ENCODE measurements around the gene STAB2.

Gene STAB2

DNA sequence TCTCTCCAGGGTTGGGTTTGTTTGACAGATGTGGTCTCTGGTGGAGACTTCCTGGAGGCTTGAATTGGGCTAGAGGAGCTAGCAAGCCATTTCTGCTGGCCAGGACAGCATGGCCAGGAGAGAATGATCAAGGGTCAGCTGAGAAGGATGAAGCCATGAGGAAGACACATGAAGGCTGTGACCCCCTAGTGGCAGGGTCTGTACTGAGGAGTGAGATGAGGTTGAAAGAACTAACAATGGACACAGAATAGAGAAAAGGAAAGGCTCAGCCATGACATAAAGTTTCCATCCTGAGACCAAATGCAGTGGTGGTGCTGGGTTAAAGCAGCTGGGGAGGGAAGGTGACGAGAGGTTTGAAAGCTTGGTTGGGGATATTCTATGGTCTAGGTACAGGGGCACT lies 164.1 kb downstream of the STAB2 start:
- DNase-seq = no peak

DNA sequence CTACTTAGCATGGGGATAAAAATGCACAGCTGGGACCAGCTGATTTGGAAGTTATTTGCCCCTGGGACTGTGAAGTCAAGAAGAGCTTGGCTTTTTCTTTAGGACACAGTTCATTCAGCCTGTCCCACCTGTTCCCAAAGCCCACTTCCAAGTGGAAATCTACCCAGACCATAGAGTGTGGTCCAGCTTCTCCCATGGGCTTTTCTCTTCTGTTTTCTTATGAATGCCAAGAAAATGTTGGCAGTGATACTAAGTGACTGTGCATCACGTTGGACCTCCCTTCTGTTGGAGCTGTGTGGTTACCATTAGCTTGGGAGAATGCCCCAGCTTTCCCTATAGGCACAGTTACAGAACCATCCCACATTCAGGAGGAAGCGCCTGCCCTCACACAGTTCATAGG lies 164.5 kb downstream of the STAB2 start:
- no peak for DNase-seq

DNA sequence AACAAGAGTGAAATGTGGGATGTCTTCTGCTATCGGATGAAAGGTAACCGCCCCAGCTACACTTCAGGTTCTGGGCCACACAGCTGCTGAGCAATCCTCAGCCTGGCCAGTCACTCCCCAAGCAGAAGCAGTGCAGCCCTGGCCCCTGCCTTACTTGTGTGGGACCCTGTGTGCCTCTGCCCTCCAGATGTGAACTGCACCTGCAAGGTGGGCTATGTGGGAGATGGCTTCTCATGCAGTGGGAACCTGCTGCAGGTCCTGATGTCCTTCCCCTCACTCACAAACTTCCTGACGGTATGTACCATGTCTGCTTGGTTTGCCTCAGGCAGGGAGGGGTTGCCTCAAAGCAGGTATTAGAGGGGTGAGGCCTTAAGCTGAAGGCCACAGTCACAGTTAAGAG lies 168.4 kb downstream of the STAB2 start:
- DNase-seq = no peak

DNA sequence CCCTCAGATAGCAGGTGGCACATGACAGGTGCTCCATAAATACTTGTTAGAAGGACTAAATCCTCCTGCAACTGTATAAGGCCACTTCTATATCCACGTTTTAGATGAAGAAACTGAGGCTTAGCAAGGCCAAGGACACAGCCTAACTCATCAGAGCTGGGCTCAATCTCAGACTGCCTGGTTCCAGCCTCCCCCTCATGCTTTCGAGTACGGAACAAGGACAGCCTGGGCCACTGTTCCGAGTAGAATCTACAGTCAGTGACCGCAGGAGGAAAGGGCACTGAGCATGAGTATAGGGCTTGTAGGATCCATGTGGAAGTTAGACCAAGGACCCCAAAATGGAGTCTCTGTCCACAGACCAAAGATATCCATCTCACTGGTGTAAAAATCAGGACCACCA lies 169.4 kb downstream of the STAB2 start:
- DNase-seq = no peak

DNA sequence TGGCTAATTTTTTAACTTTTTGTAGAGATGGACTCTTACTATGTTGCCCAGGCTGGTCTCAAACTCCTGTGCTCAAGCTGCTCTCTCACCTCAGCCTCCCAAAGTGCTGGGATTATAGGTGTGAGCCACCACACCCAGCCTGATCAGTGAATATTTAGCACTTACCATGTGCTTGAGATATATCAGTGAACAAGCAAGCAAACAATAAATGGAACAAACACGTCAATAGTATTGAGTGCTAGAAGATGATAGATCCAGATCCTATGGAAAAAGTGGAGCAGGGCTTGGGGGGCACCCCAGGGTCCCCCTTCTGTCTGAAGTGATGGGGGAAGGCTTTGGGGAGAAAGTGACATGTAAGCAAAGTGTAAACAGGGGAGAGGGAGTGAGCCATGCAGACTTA lies 170.2 kb downstream of the STAB2 start:
- no peak for DNase-seq

DNA sequence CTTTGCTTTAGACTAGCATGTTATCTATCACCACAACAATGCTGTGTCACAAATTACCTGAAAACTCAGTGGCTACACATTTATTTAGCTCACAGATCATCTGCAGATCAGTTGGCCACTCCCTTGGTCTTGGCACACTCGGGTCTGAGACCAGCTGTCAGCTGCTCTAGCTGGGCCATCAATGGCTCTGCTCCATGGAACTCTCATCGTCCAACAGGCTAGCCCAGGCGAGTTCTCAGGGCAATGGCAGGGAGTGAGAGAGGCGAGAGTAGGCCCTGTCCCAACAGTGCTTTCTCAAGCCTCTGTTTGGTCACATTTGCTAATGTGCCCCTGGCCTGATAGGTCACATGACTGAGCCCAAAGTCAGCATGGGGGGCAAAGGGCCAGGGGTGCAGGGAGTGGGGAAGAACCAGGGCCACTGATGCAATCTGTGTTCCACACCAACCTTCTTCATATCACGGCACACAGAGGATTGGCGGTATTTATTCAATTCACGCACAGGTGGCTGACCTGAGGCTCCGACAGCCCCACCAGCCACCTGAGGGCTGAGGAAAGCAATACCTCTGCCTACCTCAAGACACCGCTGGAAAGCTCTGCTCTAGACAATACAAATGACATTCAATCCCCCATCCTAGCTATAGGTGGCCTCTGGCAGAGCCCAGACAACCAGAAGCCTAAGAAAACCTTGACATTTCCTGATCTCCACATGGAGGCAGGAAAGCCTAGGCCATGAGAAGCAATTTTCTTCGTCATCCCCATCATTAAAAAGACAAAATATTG lies 171.4 kb downstream of the STAB2 start:
- no peak for DNase-seq

DNA sequence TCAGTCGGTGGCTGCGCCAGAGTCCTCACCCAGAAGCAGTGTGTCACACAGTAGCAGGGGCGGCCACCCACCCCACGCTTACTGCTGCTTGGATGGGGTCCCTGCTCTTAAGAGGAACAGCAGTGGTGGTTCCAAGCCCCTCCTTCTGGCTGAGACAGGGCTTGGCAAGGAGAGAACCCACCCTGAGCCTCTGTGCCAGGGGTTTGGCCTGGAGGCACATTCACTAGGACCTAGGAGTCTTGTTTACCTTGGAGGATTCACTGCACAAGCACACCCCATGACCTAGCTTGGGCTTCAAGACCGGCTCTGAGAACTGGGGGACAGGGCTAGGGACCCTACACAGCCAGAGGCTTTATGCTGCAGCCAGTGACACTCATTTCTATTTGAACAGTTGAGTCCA lies 175.4 kb downstream of the STAB2 start:
- no peak for DNase-seq

DNA sequence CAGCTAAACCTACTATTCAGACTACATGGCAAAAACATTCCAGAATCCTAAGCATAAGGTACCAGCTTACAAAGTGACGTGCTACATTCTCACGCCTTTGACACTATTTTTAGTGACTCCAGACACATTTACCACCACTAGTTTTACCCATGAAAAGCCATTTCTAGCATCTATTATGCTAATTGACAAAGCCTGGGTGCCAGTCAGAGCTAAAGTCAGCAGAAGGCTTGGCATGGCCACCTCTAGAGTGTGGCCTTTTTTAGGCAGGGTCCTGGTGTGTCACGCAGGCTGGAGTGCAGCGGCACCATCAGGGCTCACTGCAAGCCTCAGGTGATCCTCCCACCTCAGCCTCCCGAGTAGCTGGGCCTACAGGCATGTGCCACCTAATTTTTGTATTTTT lies 178.2 kb downstream of the STAB2 start:
- no peak for DNase-seq

DNA sequence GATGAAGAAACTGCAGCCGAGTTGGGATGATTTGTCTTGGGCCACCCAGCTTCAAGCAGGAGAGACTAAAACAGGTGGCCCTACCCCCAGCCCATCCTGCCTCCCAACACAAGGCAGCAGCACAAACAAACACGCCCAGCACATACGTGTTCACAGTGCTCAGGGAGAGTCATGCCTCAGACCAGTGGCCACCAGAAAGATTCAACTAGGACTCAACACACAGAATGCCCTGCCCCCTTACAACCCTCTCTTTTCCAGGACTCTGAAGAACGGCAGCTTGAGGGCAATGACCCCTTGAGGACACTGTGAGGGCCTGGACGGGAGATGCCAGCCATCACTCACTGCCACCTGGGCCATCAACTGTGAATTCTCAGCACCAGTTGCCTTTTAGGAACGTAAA lies 179.0 kb downstream of the STAB2 start:
- DNase-seq = no peak

DNA sequence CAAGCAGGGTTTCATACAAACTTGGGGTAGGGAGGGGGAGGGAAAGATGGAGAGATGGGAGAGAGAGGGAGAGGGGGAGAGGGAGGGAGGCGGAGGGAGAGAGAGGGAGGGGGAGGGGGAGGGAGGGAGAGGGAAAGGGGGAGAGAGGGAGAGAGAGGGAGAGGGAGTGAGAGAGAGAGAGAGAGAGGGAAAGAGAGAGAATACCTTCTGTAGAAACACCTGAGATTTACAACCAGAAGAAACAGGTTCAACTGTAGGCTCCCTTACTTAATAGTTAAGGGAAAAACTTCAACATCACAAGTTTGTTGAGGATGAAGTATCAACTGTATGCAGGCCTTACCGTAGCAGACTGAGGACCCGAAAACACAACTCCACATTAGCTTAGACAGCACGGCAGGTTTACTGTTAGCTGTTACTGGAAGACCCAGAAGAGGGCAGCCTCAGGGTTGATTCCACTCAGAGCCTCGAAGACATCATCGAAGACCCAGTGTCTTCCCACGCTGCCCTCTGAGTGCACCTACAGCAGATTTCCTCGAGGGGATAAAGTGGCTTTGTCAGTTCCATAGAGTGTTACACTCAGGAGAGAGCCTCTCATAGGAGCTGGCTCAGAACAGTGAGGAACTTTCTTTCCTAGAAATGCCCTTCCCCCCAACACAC lies 181.5 kb downstream of the STAB2 start:
- DNase-seq = no peak

DNA sequence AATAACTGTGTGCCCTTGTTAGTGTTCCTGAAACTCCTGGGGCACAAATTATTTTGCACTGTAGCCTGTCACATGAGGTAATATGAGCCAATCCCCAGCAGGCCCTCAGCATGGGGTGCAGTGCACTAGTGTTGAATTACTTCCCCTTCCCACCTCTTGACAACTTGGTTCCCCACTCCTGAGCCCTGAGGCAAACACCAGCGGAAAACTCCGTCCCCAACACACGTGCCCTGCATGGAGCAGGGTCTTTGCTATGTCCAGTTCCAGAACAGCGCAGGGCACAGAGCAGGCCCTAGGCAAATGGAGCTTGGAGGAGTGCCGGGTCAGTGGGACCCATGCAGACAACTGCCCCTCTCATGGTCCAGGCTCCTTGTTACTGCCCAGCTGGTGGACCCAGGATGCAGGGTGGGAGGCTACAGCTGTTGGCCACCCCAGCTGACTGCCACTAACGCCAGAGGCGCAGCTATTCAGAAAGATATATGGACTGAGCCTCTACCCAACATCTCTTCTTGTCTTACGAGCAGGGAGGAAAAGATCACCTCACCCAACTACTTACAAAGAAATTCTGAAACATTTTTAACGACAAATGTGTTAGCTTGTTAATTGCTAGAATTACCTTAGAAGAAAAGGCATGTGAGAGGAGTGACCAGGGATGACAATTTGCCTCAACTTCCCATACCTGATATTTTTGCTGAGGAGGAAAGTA lies 182.3 kb downstream of the STAB2 start:
- DNase-seq = no peak

DNA sequence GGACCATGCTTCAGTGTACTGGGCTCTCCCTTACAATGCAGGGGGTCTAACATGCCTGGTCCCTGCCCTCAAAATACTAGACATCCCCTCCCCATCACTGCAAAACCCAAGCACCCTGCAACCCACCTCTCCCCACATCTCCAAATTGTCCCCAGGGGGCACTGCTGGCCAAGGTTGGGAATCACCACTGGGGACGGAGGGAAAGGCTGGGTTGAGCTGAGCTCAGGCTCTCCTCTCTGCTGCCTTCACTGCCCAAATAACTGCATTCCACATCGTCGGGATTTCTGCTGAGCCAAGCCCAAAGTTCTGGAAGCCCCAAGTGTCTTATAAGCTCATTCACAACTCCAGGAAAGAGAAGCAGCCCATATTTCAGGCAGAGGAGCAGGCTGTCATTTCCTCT lies 184.4 kb downstream of the STAB2 start:
- no peak for DNase-seq

DNA sequence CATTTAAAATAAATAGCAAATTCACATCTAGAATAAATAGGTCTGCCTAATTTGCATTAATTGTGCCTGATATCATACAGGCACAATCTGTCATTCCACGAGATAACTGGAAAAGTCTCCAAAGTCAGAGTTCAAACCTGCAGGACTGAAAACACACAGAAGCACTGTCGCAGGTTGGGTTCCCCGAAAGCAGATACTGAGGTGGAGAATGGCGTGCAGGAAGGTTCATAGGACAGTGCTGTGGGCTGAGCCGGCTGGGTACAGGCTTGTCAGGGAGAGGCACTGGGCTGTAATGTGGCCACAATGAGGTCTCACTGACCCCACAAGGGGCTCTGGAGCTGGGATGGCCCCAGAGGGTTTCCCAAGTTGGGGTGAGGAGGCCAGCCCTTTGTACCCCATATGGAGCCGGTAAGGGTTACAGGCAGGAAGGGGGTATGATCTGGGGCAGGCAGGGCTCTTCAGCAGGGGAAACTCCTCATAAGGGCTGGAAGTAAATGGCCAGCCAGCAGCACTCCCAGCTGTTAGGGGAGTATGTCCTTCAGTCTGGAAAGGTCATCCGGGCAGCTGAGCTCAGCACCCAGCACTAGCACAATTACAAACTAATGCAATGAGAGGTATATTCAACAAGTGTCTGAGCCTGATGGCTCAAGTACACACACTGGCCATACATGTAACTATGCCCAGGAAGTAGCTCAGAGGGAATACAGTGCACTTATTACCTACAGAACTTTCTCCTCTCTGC lies 185.5 kb downstream of the STAB2 start:
- DNase-seq = no peak

DNA sequence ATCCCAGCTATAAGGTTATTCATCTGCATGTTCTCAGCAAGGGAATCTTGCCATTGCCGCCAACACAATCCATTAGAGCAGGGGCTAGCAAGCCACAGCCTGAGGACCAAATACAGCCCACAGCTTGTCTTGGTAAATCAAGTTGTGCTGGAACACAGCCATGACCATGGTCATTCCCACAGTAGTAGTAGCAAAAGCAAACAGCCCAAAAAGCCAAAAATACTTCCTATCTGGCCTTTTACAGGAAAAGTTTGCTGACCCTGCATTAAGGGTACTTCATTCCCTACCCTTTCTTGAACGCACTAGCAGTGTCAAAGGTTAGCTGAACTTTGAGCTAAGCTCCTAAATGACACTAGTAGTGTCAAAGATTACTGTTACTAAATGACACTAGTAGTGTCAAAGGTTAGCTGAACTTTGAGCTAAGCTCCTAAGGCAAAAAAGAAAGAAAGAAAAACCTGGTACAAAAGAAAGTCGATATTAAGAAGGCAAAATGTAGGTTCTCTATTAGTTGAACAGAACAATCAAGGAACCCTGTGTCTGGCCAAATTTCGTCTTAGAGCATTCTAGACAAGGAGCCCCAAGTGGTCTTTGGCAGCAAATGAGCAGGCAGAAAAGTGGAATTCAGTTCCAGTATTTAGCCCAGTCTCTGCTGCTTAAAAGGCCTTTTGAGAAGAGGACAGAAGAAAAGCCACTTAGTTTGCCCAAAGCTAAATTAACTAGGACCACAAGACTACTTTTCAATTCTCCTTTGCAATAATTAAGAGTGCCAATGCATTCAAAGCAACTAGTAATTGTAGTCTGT lies 186.2 kb downstream of the STAB2 start:
- peak; percentile 49 for DNase-seq

DNA sequence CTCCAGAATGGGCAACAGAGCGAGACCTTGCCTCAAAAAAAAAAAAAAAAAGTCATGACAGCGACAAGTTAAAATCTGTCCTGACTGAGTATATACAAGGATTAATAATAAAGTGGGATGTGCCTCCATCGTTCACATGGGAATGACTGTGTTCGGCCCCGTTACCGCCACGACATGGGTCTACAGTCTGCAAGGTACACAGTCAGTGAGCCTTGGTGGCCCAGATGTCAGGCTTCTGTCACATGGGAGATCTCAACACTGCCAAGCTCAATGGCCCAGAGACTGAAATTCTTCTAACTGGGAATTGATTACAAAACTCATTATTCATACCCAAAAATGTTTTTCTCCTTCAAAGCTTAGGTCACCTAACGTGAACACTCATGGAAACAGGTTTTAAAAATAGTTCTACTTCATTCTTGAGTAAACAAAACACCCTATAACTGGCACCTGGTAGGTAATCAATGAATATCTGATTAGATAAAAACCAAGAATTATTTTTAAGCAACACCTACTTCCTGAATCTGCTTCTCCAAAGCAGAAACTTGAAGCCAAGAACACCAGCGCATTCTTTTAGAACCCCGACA lies 188.0 kb downstream of the STAB2 start:
- no peak for DNase-seq

DNA sequence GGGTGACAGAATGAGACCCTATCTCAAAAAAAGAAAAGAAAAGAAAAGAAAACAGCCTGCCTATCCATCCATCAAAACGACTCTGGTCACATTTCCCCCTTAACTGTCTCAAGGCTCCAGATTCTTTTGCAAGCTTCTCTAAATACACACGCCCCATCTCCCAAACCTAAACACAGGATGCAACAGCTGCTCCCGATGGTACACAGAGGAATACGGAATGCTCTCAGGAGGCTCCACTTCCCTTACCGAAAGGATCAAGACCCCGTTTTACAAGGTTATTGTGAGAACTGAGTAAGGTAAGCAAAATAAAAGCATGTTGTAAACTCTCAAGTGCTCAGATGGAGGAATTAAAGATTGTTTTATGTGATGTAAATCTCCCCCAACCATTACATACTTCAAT lies 191.7 kb downstream of the STAB2 start:
- DNase-seq = peak; percentile 11

DNA sequence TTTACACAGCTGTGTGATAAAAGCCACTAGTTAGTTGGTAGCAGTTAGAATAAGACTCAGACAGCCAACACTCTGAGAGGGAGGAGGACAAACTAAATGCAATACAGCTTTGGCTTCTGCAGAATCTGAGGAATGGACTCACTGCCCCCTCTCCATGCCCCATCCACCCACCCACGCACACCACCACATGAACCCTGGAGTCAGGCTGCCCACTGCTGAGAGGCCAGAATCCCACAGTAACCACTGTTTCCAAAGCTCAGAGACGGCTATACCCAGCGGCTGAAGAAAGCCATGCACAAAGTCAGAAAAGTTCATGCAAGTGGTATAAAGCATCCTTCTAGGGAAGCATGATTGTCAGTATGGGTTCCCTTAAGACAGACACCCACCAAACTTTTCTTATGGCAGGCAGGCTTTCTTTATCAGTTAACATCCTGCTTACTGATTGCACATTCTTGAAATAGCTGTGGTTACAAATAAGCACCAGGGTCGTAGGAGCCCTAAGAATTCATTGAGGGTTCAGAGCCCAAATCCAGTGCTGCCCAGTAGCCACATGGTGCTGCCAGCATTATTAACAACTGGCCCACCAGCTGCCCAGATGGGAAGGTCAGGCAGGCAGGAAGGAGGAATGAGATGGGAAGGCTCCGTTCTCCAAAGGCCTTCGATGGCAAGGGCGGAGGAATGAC lies 192.5 kb downstream of the STAB2 start:
- no peak for DNase-seq

DNA sequence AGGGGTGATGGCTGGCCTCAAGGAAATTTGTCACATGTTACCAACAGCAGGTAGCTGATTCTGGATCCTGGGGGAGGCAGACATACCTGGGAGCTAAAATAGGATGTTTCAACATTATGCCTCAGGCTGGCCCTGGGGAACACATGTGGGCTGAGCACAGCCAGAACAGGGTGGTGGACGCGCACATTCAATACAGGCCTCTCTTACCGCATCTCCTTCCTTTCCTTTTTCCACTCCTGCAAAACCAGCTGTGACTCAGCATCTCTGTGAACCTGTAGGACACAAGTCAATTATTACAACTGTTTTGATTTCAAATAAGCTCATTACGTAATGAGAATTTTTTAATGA lies 193.0 kb downstream of the STAB2 start:
- DNase-seq = no peak

DNA sequence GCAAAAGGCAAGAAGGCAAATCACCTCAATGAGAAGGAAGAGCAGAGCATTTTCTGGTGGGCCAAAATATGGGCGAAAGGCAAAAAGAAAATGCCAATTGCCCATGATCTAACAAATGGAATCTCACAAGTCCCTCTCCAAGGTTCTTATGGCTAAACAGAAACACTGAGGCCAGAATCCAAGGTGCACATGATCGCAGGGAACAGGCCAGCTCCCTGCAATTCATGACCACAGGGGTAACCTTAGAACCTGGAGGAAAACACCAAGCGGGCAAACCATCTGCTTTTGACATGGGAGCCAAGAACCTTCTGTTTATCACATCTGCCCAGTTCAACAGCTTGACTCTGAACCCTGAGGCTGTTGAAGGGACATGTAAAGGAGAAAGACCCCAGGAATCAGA lies 193.9 kb downstream of the STAB2 start:
- peak; percentile 38 for DNase-seq

DNA sequence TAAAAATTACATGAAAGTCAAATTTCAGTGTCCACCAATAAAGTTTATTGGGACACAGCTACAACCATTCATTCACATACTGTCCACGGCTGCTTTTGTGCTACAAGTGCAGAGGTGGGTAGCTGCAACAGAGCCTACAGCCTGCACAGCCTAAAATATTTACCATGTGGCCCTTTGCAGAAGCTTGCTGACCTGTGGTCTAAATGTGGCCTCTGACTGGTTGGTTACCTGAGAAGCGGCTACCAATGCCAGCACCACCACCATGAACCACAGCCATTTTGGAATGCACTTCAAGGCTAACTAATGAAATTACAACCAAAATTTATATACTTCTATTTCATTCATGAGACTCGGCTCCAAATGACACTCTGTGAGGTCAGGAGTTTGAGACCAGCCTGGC lies 195.3 kb downstream of the STAB2 start:
- no peak for DNase-seq

DNA sequence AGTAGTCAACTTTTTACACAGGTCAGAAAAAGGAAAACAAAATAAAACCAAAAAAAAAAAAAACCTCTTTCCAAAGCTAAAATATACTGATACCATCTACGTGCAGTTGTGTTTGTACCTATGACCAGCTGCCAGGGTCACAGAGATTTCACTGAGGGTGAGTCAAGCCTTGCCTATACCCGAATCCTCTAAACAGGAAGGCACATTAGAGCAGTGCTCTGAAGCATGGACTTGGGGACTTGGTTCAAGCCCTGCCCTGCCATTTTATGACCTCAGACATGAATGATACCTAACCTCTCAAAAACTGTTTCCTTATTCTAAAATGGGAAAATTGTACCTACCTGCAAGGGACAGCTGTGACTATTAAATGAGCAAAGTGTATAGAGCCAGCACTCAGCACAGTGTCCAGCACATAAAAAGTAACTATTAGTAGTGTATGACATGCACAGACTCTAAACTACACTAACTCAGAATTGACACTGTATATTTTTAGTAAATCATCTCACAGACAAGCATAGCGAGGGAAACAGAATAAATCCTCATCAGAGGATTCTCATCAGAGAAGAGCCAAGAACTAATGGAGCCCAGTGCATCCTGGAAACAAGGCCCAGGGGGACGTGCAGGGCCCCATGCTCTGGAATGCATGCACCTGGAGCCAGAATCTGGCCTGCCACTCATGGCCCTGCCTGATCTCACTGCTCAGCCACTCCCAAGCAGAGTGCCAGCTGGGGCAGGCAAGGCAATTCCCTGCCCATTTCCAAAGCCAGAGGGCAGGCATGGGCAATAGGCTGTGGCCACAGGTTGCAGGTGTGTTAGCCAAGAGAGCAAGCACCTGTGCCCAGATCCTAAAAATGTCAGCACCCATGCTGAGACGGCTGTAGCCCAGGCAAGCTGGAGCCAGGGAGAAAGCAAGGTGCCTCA lies 196.9 kb downstream of the STAB2 start:
- peak; percentile 5 for DNase-seq
